B cell (primary cell): ENCODE data around the gene PLAAT4. TPM values are rescaled to one million over a fixed set of nuclear protein-coding genes. Genes with fewer than 3 reads are reported as not detected.
"Not testable (repeated sequence)": the region's sequence is repeated elsewhere in the genome, so short reads cannot be mapped to it uniquely, and the experiment has no call there.

Source experiments
- ATAC-seq: fragments of 200-7000 bp; cut with Tn5 transposase; one replicate; pipeline ENCODE4 v1.10.0; 2021; ENCODE audit warnings: low read depth, mild to moderate bottlenecking, moderate number of reproducible peaks, moderate library complexity
- CTCF ChIA-PET: fragments of 350-600 bp; sonication (Branson Sonifier 250); formaldehyde crosslinking; loops from one replicate; lab custom pipeline; 2021; ENCODE audit warnings: antibody characterized with exemption, inconsistent platforms; lab: Charles Lee
- POLR2A ChIA-PET: fragments of 350-600 bp; sonication (Branson Sonifier 250); formaldehyde crosslinking; loops from one replicate; lab custom pipeline; 2021; ENCODE audit warnings: antibody characterized with exemption; lab: Charles Lee
- DNase-seq: peaks from one replicate; pipeline ENCODE4 v3.0.0; 2013
- H2AFZ ChIP-seq: 2 replicates; pipeline ENCODE4 v1.6.1; 2012; ENCODE audit warnings: mild to moderate bottlenecking, low read depth, low read length; ENCODE audit not compliant: insufficient read depth, poor library complexity, severe bottlenecking
- H3K27ac ChIP-seq, 2 donors: 1 replicate in 1 of 2; 2 replicates in 1 of 2; pipeline ENCODE4 v1.5.1; 2012 to 2013; ENCODE audit warnings: low read length in 2 of 2, mild to moderate bottlenecking in 2 of 2, moderate library complexity in 1 of 2
- H3K27me3 ChIP-seq, 4 experiments: fragments of 200-600 bp in 1 of 4; sonication (generic) in 1 of 4; replicated peaks in 1 of 4; 1 replicate in 2 of 4; 2 replicates in 2 of 4; pipeline versions ENCODE4 v1.6.1 to v1.7.0; 2013 to 2016; ENCODE audit warnings: low read length in 3 of 4, mild to moderate bottlenecking in 2 of 4, mixed read lengths in 1 of 4, moderate library complexity in 1 of 4; ENCODE audit not compliant: insufficient read depth in 4 of 4, control insufficient read depth in 3 of 4; ENCODE audit errors: control extremely low read depth in 1 of 4
- H3K36me3 ChIP-seq, 2 experiments: replicated peaks in 1 of 2; 1 replicate in 1 of 2; 2 replicates in 1 of 2; pipeline versions ENCODE4 v1.6.1 to v1.7.1; 2013; ENCODE audit warnings: low read length in 1 of 2; ENCODE audit not compliant: insufficient read depth in 2 of 2, control insufficient read depth in 1 of 2; ENCODE audit errors: control extremely low read depth in 1 of 2, extremely low read depth in 1 of 2
- H3K4me1 ChIP-seq, 2 donors: fragments of 200-600 bp in 1 of 2; sonication (generic) in 1 of 2; 1 replicate in 1 of 2; 2 replicates in 1 of 2; pipeline versions ENCODE4 v1.5.1 to v1.6.1; 2013 to 2017; ENCODE audit warnings: low read length in 2 of 2; ENCODE audit not compliant: control insufficient read depth in 2 of 2, insufficient read depth in 2 of 2
- H3K4me2 ChIP-seq: replicated peaks from 2 replicates; pipeline ENCODE3; 2012; ENCODE audit warnings: mild to moderate bottlenecking, low read depth, low read length; ENCODE audit not compliant: poor library complexity, severe bottlenecking
- H3K4me3 ChIP-seq, 5 experiments: fragments of 200-600 bp in 1 of 5; sonication (generic) in 1 of 5; 1 replicate in 3 of 5; 2 replicates in 2 of 5; pipeline versions ENCODE4 v1.5.1 to v1.7.0; 2011 to 2016; ENCODE audit warnings: low read length in 4 of 5, mild to moderate bottlenecking in 4 of 5, low read depth in 2 of 5, control low read depth in 1 of 5, moderate library complexity in 1 of 5; ENCODE audit not compliant: insufficient read depth in 1 of 5; ENCODE audit errors: control extremely low read depth in 1 of 5, extremely low read depth in 1 of 5
- H3K79me2 ChIP-seq: fragments of 200-600 bp; sonication (generic); one replicate; pipeline ENCODE4 v1.6.0; 2016; ENCODE audit warnings: low read length; ENCODE audit not compliant: control insufficient read depth, insufficient read depth
- H3K9ac ChIP-seq: fragments of 200-600 bp; sonication (generic); 2 replicates; pipeline ENCODE4 v1.6.1; 2017; ENCODE audit warnings: mild to moderate bottlenecking, low read length, moderate library complexity
- H3K9me3 ChIP-seq, 3 donors: one replicate each; pipeline versions ENCODE4 v1.6.1 to v1.7.1; 2013; ENCODE audit warnings: low read length in 2 of 3; ENCODE audit not compliant: control insufficient read depth in 2 of 3, insufficient read depth in 1 of 3; ENCODE audit errors: control extremely low read depth in 1 of 3
- H4K20me1 ChIP-seq: 2 replicates; pipeline ENCODE4 v1.6.0; 2012; ENCODE audit warnings: mild to moderate bottlenecking, low read length; ENCODE audit not compliant: insufficient read depth, control insufficient read depth, poor library complexity, severe bottlenecking
- H3K27ac Mint-ChIP-seq: one replicate; pipeline ENCODE4 v1.8.0; 2021; ENCODE audit warnings: mixed read lengths
- H3K27me3 Mint-ChIP-seq: one replicate; pipeline ENCODE4 v1.8.0; 2021; ENCODE audit warnings: mixed read lengths
- H3K4me1 Mint-ChIP-seq: one replicate; pipeline ENCODE4 v1.8.0; 2021; ENCODE audit warnings: mixed read lengths
- H3K4me3 Mint-ChIP-seq: one replicate; pipeline ENCODE4 v1.8.0; 2021; ENCODE audit warnings: mixed read lengths
- H3K9me3 Mint-ChIP-seq: one replicate; pipeline ENCODE4 v1.8.0; 2022; ENCODE audit warnings: mixed read lengths; ENCODE audit not compliant: insufficient read depth
- EZH2 ChIP-seq: IDR thresholded peaks from 2 replicates; pipeline ENCODE4 v1.6.1; 2012; ENCODE audit warnings: borderline replicate concordance, low read depth, mild to moderate bottlenecking, moderate library complexity, low read length; ENCODE audit not compliant: insufficient read depth, poor library complexity, severe bottlenecking
- WGBS: methylation state at CpG from one replicate; pipeline ENCODE4 v1.1.5; 2013; ENCODE audit warnings: missing lambda C conversion rate; ENCODE audit not compliant: insufficient coverage; 5-methylcytosine and 5-hydroxymethylcytosine counted together
- intact Hi-C: fragments of 100-400 bp; cut with micrococcal nuclease; formaldehyde crosslinking; loops from one replicate; pipeline ENCODE4 v1.10.0; 2022
- polyA plus RNA-seq: library from polyadenylated mRNA; depleted of rRNA; stranded (reverse); fragments of >200 nt; gene quantifications from 2 replicates; pipeline ENCODE4 v1.2.3, GENCODE V29; 2012
- total RNA-seq, 2 donors: library from RNA; stranded (reverse); fragments of 120-200 nt in 1 of 2; gene quantifications; 1 replicate in 1 of 2; 2 replicates in 1 of 2; pipeline versions ENCODE4 v1.2.3 to v1.2.4, GENCODE V29; 2013 to 2022
- TF ChIP-seq, protein P1 (sequence below): fragments of 200-600 bp; IDR thresholded peaks from one replicate; pipeline ENCODE4 v1.8.0; 2022; ENCODE audit warnings: antibody characterized with exemption, mild to moderate bottlenecking

PLAAT4 gene
- total and polyA plus RNA-seq, 2 donors (not counting 1 experiment from before 2014, with no cell fraction given), result 13.1 to 35.0 TPM

DNA sequence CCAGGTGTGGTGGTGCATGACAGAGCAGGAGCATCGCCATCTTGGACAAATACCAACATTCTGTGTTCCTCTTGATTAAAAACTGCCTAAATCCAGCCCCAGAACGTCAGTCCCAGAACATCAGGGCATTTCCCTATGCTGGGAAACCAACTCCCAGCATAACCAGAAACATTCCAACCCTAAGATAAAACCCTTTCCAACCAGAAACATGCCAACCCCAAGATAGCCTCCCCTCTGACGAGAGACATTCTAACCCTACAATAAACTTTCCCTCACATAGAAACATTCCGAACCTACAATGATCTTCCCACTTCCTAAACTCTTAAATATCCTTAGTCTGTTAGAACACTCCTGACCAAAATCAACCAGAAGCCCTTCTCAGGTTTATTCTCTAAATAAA lies 11.6 kb downstream of the PLAAT4 start:
- no peak for TF ChIP-seq EZH2
- TF ChIP-seq, protein P1, sequence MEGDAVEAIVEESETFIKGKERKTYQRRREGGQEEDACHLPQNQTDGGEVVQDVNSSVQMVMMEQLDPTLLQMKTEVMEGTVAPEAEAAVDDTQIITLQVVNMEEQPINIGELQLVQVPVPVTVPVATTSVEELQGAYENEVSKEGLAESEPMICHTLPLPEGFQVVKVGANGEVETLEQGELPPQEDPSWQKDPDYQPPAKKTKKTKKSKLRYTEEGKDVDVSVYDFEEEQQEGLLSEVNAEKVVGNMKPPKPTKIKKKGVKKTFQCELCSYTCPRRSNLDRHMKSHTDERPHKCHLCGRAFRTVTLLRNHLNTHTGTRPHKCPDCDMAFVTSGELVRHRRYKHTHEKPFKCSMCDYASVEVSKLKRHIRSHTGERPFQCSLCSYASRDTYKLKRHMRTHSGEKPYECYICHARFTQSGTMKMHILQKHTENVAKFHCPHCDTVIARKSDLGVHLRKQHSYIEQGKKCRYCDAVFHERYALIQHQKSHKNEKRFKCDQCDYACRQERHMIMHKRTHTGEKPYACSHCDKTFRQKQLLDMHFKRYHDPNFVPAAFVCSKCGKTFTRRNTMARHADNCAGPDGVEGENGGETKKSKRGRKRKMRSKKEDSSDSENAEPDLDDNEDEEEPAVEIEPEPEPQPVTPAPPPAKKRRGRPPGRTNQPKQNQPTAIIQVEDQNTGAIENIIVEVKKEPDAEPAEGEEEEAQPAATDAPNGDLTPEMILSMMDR, result no peak
- intact Hi-C loops, result no loop called here
- peaks cover 9 to 22% of the 10 kb centered on the region in 2 donors for H3K4me1 ChIP-seq
- 81% methylated on average over 4 of the region's 4 CpGs for WGBS
- H3K79me2 ChIP-seq, result no peaks in the 10 kb centered on the region
- H3K9ac ChIP-seq, result no peak overlapping the region
- no peak for ATAC-seq
- ChIA-PET CTCF (no interaction called here), POLR2A (no interaction called here)
- no peaks in the 10 kb centered on the region for H4K20me1 ChIP-seq
- no peaks in the 10 kb centered on the region for H3K9me3 Mint-ChIP-seq
- no peak overlapping the region for H3K4me3 Mint-ChIP-seq
- H3K9me3 ChIP-seq, result peaks cover 0 to 4% (median 0%) of the 10 kb centered on the region in 3 donors
- H3K27ac Mint-ChIP-seq, result no peak overlapping the region
- no peak overlapping the region for H3K4me3 ChIP-seq
- no peak overlapping the region for H2AFZ ChIP-seq
- peaks cover 0 to 11% (median 0%) of the 10 kb centered on the region in 4 experiments for H3K27me3 ChIP-seq
- no peak overlapping the region for H3K27ac ChIP-seq
- peaks cover 5% of the 10 kb centered on the region for H3K27me3 Mint-ChIP-seq
- H3K4me1 Mint-ChIP-seq, result peaks cover 25% of the 10 kb centered on the region
- H3K4me2 ChIP-seq, result no peak overlapping the region
- no peaks in the 10 kb centered on the region for H3K36me3 ChIP-seq
- DNase-seq, result no peak

DNA sequence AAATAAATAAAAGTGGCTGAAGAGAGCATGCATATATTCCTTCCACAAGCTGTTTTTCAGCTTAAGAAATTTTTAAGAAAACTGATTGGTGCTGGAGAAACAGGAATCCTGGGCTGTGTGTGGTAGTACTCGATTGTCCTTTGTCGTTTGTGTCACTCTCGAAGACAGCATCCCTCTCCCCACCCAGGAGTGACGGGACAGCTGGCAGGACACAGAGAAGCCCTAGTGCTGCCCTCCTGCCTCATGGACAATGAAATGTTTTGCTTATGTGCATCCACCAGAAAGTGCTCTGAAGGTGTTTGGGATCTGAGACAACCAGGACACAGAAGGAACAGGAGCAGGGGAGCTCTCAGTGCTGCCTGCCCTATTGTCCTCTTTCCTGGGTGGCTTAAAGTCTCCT lies 12.8 kb downstream of the PLAAT4 start:
- H3K27me3 ChIP-seq, result peaks cover 0 to 11% (median 0%) of the 10 kb centered on the region in 4 experiments
- peaks cover 9 to 24% of the 10 kb centered on the region in 2 donors for H3K4me1 ChIP-seq
- Mint-ChIP-seq H3K27me3 (peaks cover 5% of the 10 kb centered on the region), H3K4me3 (no peak overlapping the region), H3K27ac (no peak overlapping the region), H3K4me1 (peaks cover 22% of the 10 kb centered on the region), H3K9me3 (no peaks in the 10 kb centered on the region)
- ChIA-PET POLR2A (no interaction called here), CTCF (interaction anchor here (1.6 kb wide), 1 partner anchor 70 kb away, joined by 3 read pairs; no protein-coding TSS in a partner anchor)
- no peak overlapping the region for H2AFZ ChIP-seq
- H3K9me3 ChIP-seq, result peaks cover 0 to 4% (median 0%) of the 10 kb centered on the region in 3 donors
- TF ChIP-seq EZH2, result no peak
- TF ChIP-seq, protein P1, result no peak
- ATAC-seq, result no peak
- no peak overlapping the region for H3K27ac ChIP-seq
- no peak overlapping the region for H3K4me3 ChIP-seq
- H3K79me2 ChIP-seq, result no peaks in the 10 kb centered on the region
- H4K20me1 ChIP-seq, result no peaks in the 10 kb centered on the region
- no peak overlapping the region for H3K9ac ChIP-seq
- DNase-seq, result no peak
- no peaks in the 10 kb centered on the region for H3K36me3 ChIP-seq
- WGBS, result 100% methylated on average over 4 of the region's 4 CpGs
- intact Hi-C loops, result no loop called here
- no peak overlapping the region for H3K4me2 ChIP-seq

DNA sequence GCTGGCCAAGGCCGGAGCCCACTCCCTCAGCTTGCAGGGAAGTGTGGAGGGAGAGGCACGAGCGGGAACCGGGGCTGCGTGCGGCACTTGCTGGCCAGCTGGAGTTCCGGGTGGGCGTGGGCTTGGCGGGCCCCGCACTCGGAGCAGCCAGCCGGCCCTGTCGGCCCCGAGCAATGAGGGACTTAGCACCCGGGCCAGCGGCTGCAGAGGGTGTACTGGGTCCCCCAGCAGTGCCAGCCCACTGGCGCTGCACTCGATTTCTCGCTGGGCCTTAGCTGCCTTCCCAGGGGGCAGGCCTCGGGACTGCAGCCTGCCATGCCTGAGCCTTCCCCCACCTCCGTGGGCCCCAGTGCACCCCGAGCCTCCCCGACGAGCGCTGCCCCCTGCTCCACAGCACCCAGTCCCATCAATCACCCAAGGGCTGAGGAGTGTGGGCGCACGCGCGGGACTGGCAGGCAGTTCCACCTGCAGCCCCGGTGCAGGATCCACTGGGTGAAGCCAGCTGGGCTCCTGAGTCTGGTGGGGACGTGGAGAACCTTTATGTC lies 13.6 kb downstream of the PLAAT4 start:
- H4K20me1 ChIP-seq, H3K4me3 Mint-ChIP-seq, H3K9ac ChIP-seq, H2AFZ ChIP-seq, H3K27ac Mint-ChIP-seq, ATAC-seq, H3K79me2 ChIP-seq, H3K9me3 Mint-ChIP-seq, POLR2A ChIA-PET, H3K27me3 Mint-ChIP-seq, H3K9me3 ChIP-seq, H3K36me3 ChIP-seq, H3K4me2 ChIP-seq, DNase-seq, H3K27ac ChIP-seq, H3K4me3 ChIP-seq, intact Hi-C loops: not testable (repeated sequence)
- peaks cover 23% of the 10 kb centered on the region for H3K4me1 Mint-ChIP-seq
- 99% methylated on average over 20 of the region's 31 CpGs for WGBS
- CTCF ChIA-PET, result interaction anchor here (1.6 kb wide), 1 partner anchor 71 kb away, joined by 3 read pairs; no protein-coding TSS in a partner anchor
- Histone ChIP-seq H3K4me1 (peaks cover 9 to 27% of the 10 kb centered on the region in 2 donors), H3K27me3 (peaks cover 0 to 11% (median 0%) of the 10 kb centered on the region in 4 experiments)
